RWPE1 (cell line): Measurements from ENCODE around the gene SLC25A25.
"Not testable (repeated sequence)": the region's sequence is repeated elsewhere in the genome, so short reads cannot be mapped to it uniquely, and the experiment has no call there.

Experiments used
- CTCF ChIA-PET: fragments of 350-600 bp; sonication (Branson Sonifier 250); formaldehyde crosslinking; extraction: SDS; loops from one replicate; lab custom pipeline; 2021; lab: Yijun Ruan, JAX
- POLR2A ChIA-PET: fragments of 400-600 bp; formaldehyde crosslinking; extraction: SDS; loops from one replicate; lab custom pipeline; 2020; ENCODE audit warnings: antibody characterized with exemption; ENCODE audit not compliant: low non-redundant PET; lab: Yijun Ruan, JAX
- DNase-seq: peaks from one replicate; pipeline ENCODE4 v3.0.0; 2012; ENCODE audit warnings: low spot score
- H3K27ac ChIP-seq: fragments of 450-650 bp; 2 replicates; pipeline ENCODE4 v1.5.1; 2017
- TF ChIP-seq, protein P1 (sequence below): fragments of 450-650 bp; conservative IDR thresholded peaks from 2 replicates; pipeline ENCODE4 v1.5.1; 2017; ENCODE audit warnings: low read depth, mild to moderate bottlenecking

The SLC25A25 gene

DNA sequence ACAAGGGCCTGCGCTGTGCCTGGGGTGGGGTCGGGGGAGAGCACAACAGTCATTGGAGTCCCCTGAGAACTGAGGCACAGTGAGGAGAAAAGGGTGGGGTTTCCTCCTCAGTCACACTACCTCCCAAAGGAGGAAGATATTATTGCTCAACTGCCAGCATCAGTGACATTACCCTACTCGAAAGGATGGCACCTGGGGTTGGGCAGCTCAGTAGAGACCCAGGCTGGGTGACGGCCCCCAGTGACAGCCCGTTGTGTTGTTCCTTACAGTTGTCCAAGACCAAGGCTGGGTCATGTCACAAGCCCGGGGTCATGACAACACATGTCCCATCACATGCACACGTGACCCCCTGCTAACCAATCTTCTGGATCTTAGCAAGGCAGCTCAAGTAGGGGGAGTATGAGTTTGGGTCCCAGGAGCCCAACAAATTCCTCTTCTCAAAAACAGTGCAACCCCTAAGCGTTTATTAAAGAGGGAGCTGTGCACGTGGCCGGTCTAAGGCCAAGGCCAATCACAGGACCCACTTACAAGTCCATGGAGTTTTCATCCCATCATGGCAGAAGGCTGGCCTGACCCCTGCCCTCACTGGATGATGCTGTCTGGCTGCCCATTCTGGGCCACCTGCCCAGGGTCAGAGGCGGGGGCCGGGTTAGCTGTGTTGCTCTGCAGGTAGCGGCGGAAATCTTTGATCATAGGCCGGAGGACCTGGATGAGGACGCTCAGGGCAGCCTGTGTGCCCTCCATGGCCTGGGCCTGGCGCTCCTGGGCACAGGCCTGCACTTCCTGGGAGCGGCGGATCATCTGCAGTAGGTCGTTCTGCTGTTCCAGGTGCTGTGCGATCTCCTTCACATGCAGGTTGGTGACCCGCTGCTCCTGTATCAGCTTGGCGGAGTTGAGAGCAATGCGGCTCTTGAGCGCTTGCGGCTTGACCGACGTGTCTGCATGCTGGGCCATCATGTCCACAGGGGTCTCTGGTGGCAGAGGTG, 4.9 kb upstream of the SLC25A25 start:
- POLR2A ChIA-PET = interaction anchor here (0.6 kb wide), 1 partner anchor 29 kb away, joined by 3 read pairs; no protein-coding TSS in a partner anchor
- CTCF ChIA-PET = interaction anchor here (1.1 to 1.5 kb wide), 2 partner anchors 28 to 55 kb away, joined by 4 to 5 read pairs; no protein-coding TSS in a partner anchor
- no peak for DNase-seq
- TF ChIP-seq, protein P1, sequence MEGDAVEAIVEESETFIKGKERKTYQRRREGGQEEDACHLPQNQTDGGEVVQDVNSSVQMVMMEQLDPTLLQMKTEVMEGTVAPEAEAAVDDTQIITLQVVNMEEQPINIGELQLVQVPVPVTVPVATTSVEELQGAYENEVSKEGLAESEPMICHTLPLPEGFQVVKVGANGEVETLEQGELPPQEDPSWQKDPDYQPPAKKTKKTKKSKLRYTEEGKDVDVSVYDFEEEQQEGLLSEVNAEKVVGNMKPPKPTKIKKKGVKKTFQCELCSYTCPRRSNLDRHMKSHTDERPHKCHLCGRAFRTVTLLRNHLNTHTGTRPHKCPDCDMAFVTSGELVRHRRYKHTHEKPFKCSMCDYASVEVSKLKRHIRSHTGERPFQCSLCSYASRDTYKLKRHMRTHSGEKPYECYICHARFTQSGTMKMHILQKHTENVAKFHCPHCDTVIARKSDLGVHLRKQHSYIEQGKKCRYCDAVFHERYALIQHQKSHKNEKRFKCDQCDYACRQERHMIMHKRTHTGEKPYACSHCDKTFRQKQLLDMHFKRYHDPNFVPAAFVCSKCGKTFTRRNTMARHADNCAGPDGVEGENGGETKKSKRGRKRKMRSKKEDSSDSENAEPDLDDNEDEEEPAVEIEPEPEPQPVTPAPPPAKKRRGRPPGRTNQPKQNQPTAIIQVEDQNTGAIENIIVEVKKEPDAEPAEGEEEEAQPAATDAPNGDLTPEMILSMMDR = no peak
- H3K27ac ChIP-seq = peak overlapping the region; percentile 2; the same call in 1 of the 2 replicates

DNA sequence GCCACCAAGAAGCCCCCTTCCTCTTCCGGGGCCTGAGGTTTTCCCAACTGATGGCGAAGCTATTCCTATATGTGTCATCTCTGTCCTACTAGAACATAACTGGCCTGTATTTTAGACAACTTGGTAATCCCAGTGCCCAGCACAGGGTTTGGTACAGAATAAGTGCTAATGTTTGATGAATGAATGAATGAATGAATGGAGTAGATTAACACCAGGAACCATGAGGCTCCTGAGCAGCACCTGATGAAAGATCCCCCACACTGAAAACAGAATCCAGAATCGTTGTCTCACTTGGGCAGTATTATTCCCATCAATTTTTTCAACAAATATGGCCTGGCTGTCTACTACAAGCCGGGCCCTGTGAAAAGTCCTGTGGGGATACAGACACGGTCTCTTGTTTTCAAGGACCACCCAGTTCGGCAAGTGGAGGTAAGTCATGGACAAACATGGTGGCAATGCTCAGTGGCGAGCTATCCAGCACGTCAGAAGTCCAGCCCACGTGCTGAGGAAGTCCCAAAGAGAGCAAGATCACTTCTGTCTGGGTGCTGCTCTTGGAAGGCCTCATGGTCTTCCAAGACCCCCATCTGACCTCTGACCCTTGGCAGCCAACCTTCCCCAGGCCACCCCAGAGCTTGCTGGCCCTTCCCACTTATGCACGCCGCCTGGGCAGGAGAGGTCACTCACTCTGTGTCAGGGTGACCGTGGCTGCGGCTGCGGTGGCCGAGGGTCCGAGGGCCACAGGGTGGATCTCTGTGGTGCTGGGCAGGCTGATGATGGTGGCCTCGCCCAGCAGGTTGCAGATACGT, 1.9 kb upstream of the SLC25A25 start:
- DNase-seq = no peak
- ChIA-PET CTCF (no interaction called here), POLR2A (interaction anchor here (0.6 to 1.5 kb wide), 3 partner anchors 10 to 134 kb away, joined by 3 to 13 read pairs (median 5); no protein-coding TSS in a partner anchor)
- TF ChIP-seq, protein P1 = no peak
- peak overlapping the region; percentile 92 for H3K27ac ChIP-seq

DNA sequence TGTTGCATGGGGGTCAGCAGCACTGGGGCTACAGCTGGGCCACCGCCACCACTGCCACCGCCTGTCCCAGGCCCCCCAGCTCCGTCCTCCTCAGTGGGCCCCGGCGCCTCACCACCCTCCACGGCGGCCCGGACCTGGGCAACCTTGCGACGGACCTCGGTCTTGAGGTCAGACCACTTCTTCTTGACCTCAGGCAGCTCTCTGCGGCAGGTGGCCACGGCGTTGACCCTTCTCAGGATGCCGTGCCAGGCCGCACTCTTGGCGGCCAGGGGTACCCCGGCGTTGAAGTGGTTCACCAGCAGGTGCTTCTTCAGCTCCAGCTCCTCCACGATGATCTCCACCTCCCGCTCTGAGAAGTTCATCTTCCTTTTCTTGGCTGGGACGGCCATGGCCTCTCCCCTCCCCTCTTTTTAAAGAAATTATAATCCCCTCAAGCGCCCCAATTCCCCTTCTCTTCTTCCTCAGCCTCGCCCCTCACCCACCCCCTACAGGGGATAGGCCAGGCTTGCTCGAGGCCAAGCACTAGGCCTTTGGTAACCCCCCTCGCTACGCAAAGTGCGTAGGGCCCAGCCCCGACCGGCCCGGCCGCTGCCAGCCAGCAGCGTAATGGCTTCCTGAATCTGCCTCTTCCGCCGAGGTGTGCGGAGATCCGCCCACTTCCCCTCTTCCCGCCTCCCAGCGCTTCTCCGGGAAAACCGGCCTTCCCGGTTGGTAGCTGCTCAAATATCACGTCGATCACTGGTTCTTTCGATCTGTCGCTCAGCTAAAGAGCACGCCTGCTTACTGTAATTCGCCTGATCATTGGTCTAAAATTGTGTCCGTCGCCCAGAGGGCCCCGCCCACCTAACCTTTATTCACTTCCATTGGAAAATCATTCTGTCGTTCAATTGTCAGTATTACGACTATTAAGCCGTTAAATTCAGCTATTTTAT, 1.1 kb upstream of the SLC25A25 start, which contains the start of gene NAIF1:
Gene NAIF1, minus strand, starts transcription at position 608 of the 932 bp plus-strand sequence. Its CDS starts 219 bp downstream, at position 389.
- DNase-seq = peak; percentile 100
- ChIA-PET CTCF (interaction anchor here (0.9 kb wide), 1 partner anchor 51 kb away, joined by 6 read pairs; no protein-coding TSS in a partner anchor), POLR2A (interaction anchor here (0.6 to 1.5 kb wide), 4 partner anchors 11 to 49 kb away, joined by 3 to 5 read pairs (median 4); no protein-coding TSS in a partner anchor)
- peak within 1 kb of the TSS; percentile 92 for H3K27ac ChIP-seq
- TF ChIP-seq, protein P1 = no peak

GRCh38 chr9:128068386-128069205, 564 bp downstream of the SLC25A25 start:
- no peak for DNase-seq
- POLR2A ChIA-PET = interaction anchor here (0.6 to 1.5 kb wide), 3 partner anchors 12 to 20 kb away, joined by 3 to 5 read pairs (median 4); no protein-coding TSS in a partner anchor
- TF ChIP-seq, protein P1 = no peak
- CTCF ChIA-PET = interaction anchor here (0.5 to 0.6 kb wide), 3 partner anchors 49 to 1090 kb away, joined by 3 to 6 read pairs (median 3); no protein-coding TSS in a partner anchor
- peak overlapping the region; percentile 92 for H3K27ac ChIP-seq

DNA sequence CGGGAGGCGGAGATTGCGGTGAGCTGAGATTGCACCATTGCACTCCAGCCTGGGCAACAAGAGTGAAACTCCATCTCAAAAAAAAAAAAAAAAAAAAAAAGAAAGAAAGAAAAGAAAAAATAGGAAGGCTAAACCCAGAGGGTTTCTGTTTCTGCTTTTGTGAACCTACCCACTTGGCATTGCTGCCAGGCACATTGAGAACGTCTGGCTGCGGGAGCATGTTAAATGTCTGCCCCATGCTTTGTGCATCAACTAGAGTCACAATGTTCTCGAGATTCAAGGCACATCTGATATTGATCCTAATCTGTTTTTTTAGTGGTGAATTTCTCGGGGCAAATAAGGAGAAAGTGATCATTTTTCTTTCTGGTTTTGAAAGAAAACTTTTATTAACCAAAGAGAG, 2.8 kb downstream of the SLC25A25 start:
- CTCF ChIA-PET = no interaction called here
- TF ChIP-seq, protein P1 = no peak
- POLR2A ChIA-PET = no interaction called here
- H3K27ac ChIP-seq = peak overlapping the region; percentile 2; the same call in 1 of the 2 replicates
- DNase-seq = no peak

DNA sequence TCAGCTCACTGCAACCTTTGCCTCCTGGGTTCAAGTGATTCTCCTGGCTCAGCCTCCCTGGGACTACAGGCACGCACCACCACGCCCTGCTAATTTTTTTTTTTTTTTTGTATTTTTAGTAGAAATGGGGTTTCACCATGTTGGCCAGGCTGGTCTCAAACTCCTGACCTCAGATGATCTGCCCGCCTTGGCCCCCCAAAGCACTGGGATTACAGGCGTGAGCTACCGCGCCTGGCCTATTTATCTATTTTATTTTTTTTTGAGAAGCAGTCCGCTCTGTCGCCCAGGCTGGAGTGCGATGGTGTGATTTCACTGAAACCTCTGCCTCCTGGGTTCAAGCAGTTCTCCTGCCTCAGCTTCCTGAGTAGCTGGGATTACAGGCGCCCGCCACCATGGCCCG, 3.4 kb downstream of the SLC25A25 start:
- CTCF ChIA-PET, POLR2A ChIA-PET, DNase-seq: not testable (repeated sequence)
- H3K27ac ChIP-seq = peak overlapping the region; percentile 49
